Testis (tissue), 2 donors: ENCODE measurements around the gene PCDHGA11.

Source experiments
- CTCF ChIP-seq, 3 experiments: fragments of 450-650 bp in 2 of 3; fragments of 200-600 bp in 1 of 3; sonication (generic) in 1 of 3; IDR thresholded peaks; one replicate each; pipeline ENCODE4 v1.5.1; 2016 to 2019; ENCODE audit warnings: antibody characterized with exemption in 3 of 3, mild to moderate bottlenecking in 2 of 3, moderate library complexity in 1 of 3
- POLR2A ChIP-seq: fragments of 450-650 bp; IDR thresholded peaks from one replicate; pipeline ENCODE4 v1.6.1; 2017; ENCODE audit warnings: antibody characterized with exemption, mild to moderate bottlenecking, moderate library complexity

GRCh38 chr5:141393267-141393666 lies 27.6 kb upstream of the PCDHGA11 start:
- TF ChIP-seq POLR2A (no peak), CTCF (IDR thresholded peaks at IDR 0.05) (no peak)
